Activated CD4-positive, CD25-positive, alpha-beta regulatory T cell treated with anti-CD3 and anti-CD28 coated beads, Interleukin-2, amount 50 U/mL, for 24 hours (primary cell): ENCODE results near the gene EPB41L3.
"Not testable (repeated sequence)": the region's sequence is repeated elsewhere in the genome, so short reads cannot be mapped to it uniquely, and the experiment has no call there.

ENCODE experiments used
- ATAC-seq, 2 donors: fragments of 150-1000 bp; cut with Tn5 transposase; one replicate each; pipeline ENCODE4 v1.10.0; 2021; ENCODE audit warnings: mild to moderate bottlenecking in 1 of 2, moderate library complexity in 1 of 2

Gene EPB41L3

DNA sequence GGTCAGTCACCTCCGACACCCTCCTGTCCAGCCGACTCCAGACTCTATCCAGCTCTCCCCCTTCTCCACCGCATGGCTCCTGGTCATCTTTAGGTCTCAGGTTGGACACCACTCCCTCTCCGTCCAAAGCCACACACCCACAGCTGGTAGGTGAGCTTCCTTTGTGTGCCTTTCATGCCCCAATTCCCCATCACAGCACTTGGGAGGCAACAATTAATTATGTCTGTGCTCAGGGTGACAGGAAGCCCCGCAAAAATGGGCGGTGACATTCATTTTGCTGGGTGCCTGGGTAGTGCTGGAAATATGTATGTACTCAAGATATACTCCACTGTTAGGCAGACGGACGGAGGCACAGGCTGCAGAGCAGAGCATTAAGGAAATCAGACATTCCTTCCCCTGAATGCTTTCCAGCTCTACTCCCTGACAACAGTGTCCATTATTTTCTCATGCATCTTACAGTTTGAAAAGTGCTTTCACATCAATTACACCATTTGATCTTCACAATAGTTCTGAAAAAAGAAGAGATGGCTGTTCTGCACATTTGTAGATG lies 13.1 kb downstream of the EPB41L3 start:
- ATAC-seq: no peak

DNA sequence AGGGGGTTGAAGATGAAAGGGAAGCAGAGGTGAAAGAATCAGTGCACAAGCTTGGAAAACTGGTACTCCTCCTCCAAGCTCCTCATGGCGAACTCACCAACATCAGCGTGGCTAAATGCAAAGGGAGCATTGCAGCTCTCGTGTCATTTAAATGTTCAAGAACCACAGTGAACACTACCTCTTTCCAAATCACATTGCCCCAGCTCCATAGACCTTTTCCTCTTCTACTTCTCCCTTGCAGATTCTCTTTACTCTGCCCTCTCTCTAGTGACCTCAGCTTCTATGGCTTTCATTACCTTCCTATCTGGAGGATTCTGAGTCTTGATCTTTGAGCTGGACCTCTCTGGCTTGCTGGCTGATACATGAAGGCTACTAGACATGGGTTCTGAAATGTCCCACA lies 14.3 kb downstream of the EPB41L3 start:
- no peak for ATAC-seq

DNA sequence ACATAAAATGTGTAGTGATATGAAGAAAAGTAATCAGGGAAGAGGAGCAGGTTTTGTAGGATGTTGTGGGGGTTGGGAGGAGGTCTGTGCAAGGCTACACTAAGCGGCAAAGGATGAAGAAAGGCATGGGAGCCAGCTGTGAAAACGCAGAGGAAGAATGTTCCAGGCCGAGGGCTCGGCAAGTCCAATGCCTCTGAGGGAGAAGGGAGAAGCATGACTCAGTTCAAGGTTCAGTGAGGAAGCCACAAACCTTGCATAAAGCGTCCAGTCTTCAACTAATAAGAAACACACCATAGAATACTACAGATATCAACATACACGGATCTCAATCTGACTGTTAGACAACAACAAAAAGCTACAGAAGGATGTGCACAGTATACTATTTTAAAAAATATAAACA lies 16.2 kb downstream of the EPB41L3 start:
- ATAC-seq: no peak

DNA sequence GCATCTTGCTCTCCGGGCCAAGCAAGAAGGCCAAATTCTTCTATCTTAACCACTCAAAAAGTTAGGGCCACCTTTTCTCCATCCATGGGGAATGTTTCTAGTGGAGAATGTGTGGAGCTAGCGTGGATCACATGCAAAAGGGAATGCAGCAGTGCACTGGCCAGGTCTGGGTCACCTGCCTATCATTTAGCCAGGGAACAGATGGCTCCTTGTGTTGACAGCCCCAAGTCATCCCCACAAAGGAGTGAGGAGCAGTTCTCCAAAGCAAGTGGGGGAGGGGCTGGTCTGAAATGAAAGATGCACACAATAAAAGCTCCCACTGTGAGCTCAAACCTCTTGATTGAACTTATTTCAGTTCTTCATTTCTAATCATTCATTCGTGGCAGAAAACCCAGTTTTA lies 19.1 kb downstream of the EPB41L3 start:
- ATAC-seq: no peak

DNA sequence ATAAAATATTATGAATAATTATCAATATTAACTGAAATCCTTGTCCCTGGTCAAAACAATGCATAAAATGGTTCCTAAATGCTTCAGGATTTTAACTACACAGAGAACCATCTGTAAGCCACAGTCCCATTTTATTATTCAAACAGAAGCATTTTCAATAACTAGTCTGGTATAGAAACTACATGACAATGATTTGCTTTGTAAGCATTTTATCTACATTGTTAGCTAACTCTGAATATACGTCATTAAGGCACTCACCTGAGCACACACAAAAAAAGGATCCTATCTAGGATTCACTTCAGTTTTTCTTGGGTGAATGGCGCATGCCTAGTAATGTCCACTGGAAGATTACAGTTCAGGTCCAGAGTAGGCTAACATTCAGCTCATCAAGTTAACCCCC lies 22.8 kb downstream of the EPB41L3 start:
- no peak for ATAC-seq

DNA sequence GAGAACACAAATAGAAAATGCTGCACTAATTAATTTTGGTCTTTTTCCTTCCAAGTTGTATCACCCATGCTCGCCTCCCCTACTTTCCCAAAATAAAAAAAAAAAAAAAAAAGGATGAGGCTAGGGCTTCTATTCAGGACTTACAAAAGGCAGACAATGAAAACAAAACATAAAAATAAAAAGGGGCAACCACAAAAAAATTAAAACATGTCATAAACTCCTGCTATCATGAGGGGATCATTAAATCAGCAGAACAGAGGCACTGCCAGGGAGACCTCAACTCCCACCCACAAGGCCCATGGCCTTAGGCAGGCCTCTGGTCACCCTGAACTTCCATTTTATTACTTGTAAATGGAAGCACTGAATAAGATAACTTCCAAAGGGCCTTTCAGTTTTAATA lies 23.3 kb downstream of the EPB41L3 start:
- no peak for ATAC-seq

DNA sequence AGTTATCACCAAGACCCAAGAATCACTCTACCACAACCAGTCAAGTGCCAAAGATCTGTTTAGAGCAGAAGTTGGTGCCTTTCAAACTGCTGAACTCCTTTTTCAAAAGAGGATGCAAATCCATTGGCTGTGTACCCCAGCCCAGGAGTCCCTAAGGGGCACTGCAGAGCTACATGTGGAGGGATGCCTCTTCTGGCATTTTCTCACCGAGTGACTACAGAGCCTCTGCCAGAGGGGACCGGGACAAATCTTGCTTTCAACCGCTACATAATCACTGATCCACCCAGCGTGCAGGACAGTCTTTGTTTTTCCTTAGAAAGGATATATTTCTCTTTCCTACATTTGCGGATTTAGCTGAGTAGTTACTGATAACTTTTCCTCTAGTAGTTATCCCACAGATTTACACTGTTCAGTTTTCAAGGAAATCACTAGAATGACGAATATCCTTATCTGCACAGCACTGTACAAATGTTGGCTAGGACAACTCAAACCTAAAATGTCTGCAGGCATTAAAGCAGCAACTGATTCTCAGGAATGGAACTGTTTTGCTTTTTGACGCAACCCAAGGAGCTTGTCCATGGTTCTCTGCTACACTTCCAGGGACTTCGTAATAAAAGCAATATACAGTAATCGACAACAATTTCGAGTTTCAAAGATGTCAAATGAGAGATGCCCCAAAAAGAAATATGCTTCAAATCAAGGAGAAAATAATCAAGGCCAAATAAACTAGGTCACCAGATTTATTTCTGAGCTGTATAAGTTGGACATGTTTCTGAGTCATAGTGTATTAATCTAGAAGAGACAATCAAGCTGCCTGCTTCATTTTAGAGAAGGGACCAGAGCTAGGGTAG lies 24.1 kb downstream of the EPB41L3 start:
- no peak for ATAC-seq

DNA sequence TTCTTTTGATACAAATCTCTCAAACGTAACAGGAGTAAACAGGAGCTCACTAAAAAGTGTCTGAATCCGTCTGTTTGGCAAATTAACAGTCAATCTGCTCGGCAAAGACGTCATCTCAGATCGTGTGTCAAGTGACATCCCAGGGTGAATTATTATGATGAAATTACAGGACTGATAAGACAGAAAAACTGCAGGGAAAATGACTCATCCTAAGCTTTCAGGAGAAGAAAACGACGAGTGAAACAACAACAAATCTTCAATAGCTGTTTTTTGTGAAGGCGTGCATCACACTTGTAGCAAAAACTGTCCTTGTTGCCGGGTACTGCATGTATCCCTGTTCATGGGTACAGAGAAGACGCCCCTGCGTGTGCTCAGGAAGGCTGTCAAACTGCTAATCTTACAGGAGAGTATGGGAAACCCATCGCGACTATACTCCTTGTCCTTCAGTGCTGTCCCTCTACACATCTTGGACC lies 24.9 kb downstream of the EPB41L3 start:
- ATAC-seq: no peak

DNA sequence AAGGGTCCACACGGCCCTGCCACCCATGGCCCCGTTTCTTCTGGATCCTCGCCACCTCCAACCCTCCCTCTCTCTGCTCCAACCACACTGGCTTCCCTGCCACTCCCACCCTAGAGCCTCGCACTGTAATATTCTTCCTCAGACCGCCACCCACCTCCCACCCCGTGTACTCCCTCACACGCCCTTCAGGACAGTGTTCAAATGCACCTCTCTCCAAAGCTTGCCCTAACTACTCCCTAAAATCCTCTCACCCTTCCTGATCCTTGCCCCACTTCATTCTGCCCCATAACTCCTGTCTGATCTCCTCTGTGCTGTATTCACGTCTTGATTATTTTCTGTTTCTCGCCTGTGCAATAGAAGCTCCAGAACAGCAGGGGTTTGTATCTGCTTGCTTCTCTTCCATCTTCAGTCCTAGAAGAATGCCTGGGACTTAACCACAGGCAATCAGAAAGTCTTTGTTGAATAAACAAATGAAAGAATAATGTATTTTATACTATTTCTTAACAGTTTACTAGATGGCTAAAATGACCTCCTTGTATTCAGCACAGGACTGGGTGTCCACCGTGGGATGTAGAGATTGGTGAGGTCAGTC lies 25.5 kb downstream of the EPB41L3 start:
- ATAC-seq: no peak

DNA sequence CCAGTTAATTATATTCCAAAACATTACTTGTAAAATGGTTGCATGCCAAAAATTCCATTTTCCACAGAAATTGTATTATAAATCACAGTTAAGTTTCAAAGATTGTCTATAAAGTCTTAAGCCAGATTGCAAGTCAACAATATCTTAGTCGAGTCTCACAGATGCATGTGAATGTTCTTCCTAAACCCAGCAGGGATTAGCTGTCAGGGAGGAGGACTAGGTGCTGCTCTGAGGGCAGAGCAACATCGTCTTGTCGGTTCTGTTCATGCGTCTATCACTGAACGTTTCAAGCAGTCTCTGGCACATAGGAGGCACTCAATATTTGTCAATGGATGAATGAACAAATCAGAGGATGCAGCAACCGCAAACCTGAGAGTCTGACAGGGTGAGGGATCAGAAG lies 27.0 kb downstream of the EPB41L3 start:
- ATAC-seq: no peak

DNA sequence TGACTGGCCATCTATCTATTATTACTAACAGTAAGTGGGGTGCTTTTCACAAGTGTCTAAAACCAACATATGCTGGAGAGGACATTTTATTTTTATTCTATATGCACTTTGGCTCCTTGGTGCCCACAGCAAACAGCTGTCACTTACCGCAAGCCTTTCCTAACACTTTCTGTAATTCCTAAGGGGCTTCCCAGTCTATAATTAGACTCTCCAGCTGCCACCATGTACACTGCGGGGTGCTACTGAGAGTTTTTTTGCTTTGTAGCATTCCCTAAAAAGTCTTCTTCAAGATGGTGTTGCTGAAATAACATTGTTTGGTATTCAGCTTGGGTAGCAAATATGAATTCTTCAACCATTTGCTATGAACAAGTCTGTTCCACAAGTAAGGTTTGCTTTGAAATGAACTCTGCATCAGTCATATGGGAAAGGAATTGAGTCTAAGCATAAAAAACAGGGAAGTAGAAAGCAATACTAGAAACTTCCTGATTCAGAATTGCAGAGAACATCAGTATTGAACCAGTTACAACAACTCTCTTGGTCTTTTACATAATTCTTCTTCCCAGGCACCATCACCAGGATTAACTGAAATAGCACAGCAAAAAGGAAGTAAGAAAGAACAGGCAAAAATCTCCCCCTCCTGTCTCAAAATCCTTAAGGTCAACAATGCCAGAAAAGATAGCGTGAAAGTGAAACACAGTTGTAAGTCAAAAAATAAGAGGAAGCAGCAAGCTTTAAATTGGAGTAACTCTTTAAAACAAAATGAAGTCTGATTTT lies 28.6 kb downstream of the EPB41L3 start:
- ATAC-seq: no peak

DNA sequence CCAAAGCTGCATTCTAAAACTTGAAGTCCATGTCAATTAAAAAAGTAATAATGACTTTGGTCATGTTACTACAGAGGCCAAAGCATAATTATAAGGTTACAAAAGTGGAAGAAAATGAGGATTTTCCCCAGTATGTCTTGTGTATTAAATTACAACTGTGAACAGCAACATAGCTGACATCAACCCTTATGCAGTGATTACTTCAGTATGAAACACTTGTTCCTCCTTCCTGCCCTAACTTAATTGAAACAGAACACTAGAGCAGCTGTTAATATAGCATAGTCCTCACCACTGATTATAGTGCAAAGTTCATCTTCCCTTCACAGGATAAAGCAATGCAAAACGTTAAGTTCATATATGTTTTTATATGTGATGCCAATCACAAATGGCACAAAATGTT lies 29.9 kb downstream of the EPB41L3 start:
- ATAC-seq: no peak

DNA sequence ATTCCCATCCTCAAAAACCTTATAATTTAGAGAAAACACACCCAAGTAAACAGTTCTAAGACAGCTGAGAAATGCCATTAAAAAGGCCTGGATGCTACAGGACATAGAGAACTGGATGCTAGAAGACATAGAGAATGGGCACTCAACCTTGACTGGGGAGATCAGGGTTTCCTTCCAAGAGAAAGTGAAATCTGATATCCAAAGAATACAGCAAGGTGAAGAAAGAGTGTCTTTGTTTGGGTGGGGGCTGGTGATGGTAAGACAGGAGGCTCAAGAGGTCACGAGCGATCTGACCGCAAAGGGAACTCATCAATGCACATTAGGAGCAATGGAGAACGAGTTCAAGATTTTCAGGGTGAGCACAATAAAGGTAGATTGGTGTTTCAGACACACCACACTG lies 31.6 kb downstream of the EPB41L3 start:
- no peak for ATAC-seq

DNA sequence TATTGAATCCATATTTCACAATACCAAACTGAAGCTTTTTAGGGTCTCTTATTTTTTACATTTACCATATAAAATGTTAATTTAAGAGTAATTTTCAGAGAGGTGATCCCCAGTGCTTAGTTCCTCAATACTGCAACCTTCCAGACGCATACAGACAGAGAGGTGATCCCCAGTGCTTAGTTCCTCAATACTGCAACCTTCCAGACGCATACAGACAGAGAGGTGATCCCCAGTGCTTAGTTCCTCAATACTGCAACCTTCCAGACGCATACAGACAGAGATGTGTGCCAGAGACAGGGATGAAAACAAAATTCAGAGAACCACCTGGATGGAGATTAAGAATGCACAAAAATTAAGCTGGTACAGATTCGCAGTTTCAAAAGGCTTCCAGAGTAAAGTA lies 32.3 kb downstream of the EPB41L3 start:
- not testable (repeated sequence) for ATAC-seq

DNA sequence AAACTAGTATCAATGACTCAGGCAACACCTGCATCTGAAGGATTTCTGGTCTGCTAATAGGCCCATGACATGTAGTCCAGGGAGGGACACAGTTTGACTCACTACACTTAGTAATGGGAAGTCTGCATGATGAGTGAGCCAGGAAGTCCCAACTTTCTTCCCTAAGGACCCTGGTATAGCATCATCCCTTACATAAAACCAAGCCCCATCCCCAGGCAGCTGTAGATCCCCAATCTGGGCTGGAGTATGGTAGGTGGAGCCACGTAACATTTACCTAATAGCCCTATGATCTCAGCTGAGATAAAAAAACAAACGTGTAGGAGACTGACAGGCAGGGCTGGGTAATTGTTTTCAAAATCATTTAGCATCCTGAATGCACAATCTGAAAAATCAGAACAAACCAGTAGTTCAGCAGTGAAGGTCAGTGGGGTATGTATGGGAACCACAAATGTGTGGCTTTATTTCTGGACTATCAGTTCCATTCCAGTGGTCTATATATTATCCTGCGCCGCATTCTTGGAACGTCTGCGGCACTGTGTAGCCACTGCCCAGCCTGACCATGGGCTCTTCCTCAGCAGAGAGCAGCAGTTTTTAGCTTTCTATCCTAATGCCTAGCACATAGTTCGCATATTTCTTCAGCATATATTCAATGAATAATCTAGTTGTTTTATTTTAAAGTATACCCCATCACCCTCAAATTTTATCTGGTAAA lies 33.5 kb downstream of the EPB41L3 start:
- ATAC-seq: no peak

DNA sequence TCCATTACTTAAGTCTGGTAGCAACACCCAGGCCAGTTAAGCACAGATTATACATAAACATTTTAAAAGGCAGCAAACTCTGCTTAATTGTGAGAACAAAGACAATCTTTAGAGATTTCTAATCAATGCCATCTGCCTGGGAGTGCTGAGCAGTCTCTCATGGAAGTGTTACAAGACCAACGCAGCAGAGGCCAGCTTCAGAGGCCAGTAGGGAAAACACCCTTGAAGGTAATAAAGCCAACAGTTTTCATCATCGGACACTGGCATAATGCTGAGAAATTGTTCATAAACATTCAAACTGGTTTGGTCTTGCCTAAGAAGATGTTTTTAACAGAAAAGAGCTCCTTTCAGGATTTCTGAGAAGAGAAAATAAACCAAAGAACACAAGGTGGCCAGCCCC lies 35.0 kb downstream of the EPB41L3 start:
- no peak for ATAC-seq

DNA sequence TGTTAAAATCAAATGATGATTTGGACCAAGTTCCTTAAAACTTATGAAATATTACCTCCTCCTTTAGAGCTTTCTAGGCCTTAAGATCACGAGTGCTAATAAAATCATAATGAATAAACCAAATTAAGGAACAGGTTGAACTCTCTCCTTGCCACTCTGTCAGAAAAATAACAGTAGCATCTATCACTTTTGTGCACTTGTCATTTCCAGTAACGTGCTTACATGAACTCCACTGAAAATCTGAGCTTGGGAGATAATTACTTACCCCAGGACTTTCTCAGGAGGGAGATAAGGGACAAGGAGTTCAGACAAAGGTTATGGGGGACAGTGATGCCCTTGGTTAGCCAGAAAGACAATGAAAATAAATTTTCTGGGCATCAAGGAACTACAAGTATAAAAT lies 36.0 kb downstream of the EPB41L3 start:
- ATAC-seq: no peak

DNA sequence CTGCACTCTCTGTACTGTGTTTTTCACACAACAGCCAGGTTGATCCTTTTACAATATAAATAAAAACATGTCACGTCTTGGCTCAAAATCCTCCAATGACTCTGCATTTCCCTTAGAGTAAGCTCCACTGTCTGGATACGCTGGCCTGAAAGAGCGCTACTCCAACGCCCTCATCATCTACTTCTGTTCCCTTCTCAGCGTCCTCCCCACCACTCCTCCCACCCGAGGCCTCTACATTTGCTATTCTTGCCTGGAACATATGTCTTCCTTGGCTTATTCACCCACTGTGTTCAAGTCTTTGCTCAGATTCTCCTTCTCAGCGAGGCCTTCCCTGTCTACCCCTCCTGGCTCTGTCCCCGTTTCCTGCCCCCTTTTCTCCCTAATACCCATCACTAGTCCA lies 37.6 kb downstream of the EPB41L3 start:
- no peak for ATAC-seq

DNA sequence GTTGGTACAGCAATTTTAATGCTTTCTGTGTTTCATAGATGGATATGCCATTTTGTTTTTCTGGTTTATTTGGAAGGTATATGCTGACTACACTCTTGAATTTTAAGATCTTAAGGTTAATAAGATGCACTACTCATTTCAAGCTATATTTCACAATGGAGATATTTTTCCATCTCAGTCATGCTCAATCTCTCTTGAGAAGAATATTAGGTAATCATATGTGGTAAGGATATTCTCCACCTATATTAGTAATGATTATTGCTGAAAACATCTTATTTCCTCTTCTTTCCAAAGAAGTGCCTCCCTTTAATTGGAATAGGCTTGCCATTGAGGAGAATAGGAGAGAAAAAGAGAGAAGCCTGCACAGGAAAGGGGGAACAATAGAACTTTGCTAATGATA lies 40.1 kb downstream of the EPB41L3 start:
- no peak for ATAC-seq

DNA sequence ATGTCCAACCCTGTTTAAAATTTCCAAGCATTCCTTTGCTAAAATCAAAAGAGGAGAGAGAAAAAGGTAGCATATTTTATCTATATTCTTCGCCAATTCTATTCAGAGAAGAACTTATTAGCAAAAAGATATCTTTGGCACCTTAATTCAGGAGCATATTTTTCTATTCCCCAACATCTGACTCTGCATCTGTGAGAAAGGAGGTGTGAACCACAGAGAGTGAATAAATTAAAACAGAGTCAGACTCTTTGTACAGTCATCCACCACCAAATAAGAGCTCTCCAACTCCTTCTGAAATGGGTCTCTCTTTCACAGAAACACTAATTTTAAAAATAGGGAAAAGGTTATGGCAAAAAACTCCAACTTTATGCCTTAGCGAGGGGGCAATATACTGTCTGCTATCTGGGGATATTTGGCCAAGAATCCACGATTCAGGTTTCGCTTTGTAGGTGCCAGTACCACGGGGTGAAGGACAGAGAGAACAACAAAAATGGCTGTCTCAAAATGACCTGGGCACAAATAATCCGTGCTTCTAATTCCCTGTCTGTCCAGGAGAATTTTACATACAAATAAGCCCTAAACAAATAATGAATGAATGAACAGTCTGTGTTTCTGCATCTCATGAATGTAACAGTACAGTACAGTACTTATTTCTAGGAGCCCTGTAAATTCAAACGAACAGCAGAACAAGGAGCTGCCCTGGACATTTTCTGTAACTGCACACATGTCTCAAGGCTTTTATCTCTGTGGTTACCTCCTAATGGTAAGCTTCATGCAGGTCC lies 43.4 kb downstream of the EPB41L3 start:
- no peak for ATAC-seq

DNA sequence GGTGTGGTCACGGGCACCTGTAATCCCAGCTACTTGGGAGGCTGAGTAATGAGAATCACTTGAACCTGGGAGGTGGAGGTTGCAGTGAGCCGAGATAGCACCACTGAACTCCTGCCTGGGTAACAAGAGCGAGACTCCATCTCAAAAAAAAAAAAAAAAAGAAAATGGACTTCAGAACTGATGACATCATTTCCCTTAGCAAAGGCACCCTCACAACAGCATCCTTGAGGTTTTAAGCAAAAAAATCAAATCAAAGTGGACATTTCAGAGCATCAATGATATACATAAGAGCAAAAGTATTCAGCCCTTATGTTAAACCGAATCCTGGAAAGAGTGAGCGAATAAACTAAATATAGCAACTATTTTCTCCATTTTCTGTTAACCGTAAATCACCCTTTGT lies 45.3 kb downstream of the EPB41L3 start:
- ATAC-seq: no peak

DNA sequence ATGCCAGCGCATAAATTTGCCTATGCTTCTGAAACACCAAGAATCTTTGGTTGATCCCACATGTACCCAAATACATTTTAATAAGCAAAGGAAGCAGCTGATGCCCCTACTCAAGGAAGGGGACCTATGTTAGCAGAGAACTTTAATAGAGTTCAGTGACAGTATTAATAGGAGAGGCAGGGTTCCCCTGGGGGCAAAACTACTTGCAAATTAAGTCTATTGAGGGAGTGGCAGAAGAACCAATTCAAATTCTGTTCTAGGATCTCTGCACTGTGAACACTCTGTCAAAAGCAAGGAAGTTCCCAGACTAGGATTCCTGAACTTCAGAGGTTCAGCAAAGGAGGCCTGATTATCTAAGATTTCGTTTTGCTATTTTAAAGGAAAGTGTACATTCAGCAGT lies 47.5 kb downstream of the EPB41L3 start:
- no peak for ATAC-seq
